AG20443 (cell line): Measurements from ENCODE around the gene ZNF473.
"Not testable (repeated sequence)": the region's sequence is repeated elsewhere in the genome, so short reads cannot be mapped to it uniquely, and the experiment has no call there.

Experiments used
- DNase-seq: peaks from one replicate; pipeline ENCODE4 v3.0.0; 2012; ENCODE audit warnings: low spot score, mixed read lengths

Gene ZNF473

DNA sequence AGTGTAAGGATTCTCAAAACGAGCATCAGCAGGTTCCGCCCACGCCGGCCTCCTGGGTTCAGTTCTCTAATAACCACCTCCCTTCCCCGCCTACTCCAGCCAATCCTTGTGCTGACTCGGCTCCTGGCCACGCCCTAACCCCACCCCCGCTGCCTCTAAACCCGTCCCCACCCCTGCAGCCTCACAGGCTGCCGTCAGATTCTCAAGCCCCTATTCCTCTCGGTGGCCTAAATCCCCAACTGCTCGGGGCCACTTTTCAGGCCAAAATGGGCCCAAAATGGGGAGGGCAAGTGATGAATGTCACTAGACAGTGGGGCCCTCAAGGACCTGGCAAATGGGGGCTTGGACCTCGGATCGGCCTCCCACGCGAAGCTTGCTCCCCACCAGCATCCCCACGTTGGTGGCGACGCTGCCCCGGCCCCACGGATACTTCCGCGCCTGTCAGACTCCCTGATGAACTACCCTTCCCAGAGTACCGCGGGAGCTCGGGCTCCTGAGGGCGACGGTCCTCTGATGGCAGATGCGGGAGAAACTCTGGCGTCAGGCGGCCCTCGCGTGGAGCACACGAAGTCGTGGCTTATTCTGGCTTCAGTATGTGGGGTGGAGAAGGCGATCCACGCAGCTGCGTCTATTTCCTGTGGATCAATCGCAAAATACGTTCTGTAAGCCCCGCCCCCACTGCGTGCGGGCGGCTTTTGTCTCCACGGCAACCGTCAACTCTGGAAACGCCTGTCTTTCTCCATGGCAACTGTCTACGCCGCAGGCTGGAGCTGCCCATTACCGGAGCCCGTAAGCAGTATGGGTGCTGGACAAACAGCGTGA is 24.8 kb downstream of the ZNF473 start:
- peak; percentile 94 for DNase-seq

GRCh38 chr19:50051228-50051895 is 25.6 kb downstream of the ZNF473 start:
- not testable (repeated sequence) for DNase-seq

- no peak for DNase-seq
Measured at GRCh38 chr19:50051964-50052363, 26.2 kb downstream of the ZNF473 start.

DNA sequence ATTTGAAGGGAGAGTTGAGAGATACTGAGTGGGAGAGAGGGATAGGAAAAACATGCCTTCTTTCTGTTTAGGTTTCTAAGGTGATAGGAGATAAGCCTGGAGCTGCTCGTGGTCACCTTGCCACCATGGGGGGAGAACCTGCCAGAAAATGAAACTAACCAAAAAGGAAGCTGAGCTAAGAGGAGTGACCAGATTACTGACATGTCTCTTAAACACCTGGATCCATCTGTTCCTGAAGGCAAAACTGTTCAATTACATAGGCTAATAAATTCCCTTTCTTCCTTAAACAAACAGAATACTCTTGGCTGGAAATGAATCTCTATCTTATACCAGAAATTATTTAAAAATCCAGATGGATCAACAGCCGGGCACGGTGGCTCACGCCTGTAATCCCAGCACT is 27.3 kb downstream of the ZNF473 start:
- DNase-seq, result no peak

DNA sequence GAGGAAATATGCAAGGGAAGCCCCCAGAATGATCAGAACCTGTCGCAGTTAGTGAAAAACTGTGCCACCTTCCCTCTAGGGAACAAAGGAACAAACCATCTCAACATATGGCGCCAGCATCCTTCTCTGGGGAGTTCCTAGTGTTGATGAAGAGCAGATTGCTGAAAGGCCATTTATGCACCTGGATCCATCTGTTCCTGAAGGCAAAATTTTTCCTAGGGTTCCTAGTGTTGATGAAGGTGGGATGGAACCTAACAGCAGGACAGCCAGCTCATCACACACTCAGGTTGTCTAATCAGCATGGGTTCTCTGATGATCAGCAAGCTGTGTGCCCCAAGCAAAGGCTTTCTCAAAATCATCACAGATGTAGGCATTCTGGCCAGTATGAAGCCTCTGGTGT is 32.6 kb downstream of the ZNF473 start:
- DNase-seq, result no peak

GRCh38 chr19:50059045-50059444 is 33.2 kb downstream of the ZNF473 start:
- no peak for DNase-seq

GRCh38 chr19:50060107-50060506 is 34.3 kb downstream of the ZNF473 start:
- DNase-seq, result no peak

DNA sequence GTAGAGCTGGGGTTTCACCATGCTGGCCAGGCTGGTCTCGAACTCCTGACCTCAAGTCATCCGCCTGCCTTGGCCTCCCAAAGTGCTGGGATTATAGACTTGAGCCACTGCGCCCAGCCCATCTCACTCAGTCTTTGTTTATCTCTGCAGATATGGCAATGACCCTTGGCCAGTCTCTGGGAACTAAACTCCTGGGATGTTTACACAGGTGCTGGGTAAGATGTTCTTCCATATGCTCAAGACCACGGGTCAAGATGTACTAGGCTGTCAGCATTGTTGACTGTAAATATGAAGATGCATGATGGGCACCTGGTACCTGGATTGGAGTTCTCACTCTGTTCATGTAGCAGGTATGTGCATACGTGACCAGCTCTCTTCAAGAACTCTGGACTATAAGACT is 35.8 kb downstream of the ZNF473 start:
- DNase-seq, result no peak

DNA sequence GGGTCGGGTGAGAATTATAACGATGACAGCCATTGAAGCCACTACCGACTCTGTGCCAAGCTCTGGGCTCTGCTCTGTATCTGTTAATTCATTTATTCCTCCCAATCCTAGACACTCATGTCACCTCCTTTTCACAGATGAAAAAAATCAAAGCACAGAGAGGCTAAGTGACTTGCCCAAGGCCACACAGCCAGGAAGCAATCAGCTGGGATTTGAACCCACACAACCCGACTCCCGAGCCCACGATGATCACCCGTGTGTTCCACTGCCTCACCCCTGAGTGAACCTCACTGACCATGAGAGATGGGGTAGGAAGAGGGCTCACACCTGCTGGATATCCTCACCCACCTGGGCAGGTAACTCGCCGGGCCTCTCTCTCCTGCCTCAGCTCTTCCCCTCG is 40.1 kb downstream of the ZNF473 start:
- DNase-seq, result no peak

DNA sequence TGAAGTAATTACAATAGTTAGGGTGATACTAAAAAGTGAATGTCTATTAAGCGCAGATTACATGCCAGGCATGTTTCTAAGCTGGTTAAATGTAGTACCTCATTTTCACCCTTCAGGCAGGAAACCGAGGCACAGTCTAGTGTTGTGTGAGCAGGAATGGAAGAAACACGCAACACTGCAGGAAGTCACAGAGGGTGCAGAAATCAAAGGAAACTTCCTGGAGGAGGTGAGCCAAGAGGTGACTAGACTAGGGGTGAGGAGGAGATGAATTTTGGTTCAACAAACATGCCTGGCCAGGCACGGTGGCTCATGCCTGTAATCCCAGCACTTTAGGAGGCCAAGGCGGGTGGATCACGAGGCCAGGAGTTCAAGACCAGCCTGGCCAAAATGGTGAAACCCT is 41.8 kb downstream of the ZNF473 start:
- no peak for DNase-seq

DNA sequence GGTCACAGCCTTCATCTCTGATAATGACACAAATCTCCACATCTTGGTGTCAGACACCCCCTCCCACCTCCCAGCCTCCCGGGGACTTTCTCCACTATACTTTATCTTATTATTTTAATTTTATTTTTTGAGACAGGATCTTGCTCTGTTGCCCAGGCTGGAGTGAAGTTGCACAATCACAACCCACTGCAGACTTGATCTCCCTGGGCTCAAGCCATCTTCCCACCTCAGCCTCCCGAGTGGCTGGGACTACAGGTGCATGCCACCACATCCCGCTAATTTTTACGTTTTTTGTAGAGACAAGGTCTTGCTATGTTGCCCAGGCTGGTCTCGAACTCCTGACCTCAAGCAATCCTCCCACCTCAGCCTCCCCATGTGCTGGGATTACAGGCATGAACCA is 42.6 kb downstream of the ZNF473 start:
- DNase-seq, result not testable (repeated sequence)

DNA sequence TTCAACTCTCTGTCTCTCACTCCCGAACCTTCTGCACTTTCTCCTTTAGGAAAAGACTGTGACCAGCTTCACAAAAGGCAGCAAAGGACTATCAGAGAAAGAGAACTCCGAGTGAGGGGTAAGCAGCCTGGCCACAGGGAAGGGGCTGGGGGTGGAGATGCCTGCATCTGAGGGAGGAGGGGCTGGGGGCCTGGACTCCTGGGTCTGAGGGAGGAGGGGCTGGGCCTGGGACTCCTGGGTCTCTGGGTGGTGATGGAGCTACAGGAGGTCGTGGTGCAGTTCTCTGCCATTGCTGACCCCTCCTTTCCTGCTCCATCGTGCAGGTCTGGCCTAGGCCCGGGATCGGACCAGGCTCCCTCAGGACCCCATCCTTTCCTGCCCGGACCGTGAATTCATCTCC is 49.3 kb downstream of the ZNF473 start:
- not testable (repeated sequence) for DNase-seq

- DNase-seq, result not testable (repeated sequence)
Measured at GRCh38 chr19:50075644-50076372, 50.0 kb downstream of the ZNF473 start.

- DNase-seq, result not testable (repeated sequence)
Measured at GRCh38 chr19:50076581-50077355, 51.0 kb downstream of the ZNF473 start.

- not testable (repeated sequence) for DNase-seq
Measured at GRCh38 chr19:50079014-50079413, 53.2 kb downstream of the ZNF473 start.

DNA sequence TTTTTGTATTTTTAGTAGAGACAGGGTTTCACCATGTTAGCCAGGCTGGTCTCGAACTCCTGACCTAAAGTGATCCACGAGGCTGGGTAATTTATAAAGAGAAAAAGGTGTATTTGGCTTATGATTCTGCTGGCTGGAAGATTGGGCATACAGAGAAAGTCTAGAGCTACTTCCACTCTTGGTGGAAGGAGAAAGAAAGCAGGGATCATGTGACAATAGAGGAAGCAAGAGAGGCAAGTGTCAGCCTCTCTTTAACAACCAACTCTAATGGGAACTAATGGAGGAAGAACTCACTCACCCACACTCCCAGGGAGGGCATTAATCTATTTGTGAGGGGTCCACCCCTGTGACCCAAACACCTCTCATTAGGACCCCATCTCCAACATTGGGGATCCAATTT is 58.6 kb downstream of the ZNF473 start:
- DNase-seq, result not testable (repeated sequence)

- not testable (repeated sequence) for DNase-seq
Measured at GRCh38 chr19:50087153-50087552, 61.3 kb downstream of the ZNF473 start.

DNA sequence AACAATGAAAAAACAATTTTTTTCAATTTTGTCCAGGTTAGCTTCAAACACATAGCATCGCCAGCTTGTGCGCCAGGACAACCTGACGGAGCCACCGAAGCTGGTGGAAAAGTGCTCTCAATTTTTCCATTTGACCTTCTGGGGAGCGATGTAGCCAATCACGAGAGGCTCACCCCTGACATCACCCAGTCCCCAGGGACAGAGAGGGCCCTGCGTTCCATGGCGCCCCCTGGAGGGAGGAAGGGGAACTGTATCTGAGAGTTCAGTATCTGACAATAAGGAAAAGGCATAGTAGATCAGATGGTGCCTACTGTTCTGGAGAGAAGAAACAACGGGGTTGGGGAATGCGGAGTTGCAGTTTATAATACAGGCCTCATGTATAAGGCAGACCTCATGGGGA is 64.9 kb downstream of the ZNF473 start:
- not testable (repeated sequence) for DNase-seq

DNA sequence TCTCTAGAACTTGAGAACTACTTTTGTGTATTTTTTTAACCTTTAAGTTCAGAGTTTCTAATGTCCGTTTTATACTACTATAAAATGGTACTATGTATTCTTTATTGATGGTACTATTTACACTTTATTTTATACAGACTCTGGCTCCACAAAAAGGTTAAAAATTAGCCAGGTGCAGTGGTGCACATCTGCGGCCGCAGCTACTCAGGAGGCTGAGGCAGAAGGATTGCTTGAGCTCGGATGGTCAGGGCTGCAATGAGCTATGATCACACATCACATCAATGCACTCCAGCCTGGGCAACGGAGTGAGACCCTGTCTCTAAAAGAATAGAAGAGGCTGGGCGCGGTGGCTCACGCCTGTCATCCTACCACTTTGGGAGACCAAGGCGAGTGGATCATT is 66.0 kb downstream of the ZNF473 start:
- not testable (repeated sequence) for DNase-seq

DNA sequence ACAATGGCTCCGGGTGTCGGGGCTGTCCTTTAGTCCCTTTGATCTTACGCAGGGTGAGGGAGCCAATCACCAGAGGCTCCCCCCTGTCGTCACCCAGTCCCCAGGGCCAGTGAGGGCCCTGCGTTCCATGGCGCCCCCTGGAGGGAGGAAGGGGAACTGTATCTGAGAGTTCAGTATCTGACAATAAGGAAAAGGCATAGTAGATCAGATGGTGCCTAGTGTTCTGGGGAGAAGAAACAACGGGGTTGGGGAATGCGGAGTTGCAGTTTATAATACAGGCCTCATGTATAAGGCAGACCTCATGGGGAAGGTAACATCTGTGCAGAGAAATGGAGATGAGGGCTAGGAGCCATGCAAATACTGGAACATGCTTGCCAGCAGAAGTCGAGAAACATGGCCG is 66.8 kb downstream of the ZNF473 start:
- DNase-seq, result not testable (repeated sequence)

DNA sequence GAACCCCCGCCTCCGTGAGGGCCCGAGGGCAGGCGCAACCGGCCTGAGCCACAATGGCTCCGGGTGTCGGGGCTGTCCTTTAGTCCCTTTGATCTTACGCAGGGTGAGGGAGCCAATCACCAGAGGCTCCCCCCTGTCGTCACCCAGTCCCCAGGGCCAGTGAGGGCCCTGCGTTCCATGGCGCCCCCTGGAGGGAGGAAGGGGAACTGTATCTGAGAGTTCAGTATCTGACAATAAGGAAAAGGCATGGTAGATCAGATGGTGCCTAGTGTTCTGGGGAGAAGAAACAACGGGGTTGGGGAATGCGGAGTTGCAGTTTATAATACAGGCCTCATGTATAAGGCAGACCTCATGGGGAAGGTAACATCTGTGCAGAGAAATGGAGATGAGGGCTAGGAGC is 72.1 kb downstream of the ZNF473 start:
- DNase-seq, result not testable (repeated sequence)

GRCh38 chr19:50098892-50099291 is 73.1 kb downstream of the ZNF473 start:
- DNase-seq, result not testable (repeated sequence)
